Heart right ventricle (tissue), 16 donors: ENCODE results near the gene FAM118B. TPM values are rescaled to one million over a fixed set of nuclear protein-coding genes. Genes with fewer than 3 reads are reported as not detected.
A peak's percentile ranks its signal among the peaks of the same experiment; 100 is the strongest.

ENCODE experiments used
- ATAC-seq, 8 donors: fragments of 200-7000 bp; cut with Tn5 transposase; one replicate each; pipeline ENCODE4 v1.9.1; 2020; ENCODE audit warnings: mild to moderate bottlenecking in 8 of 8, moderate library complexity in 8 of 8, moderate number of reproducible peaks in 1 of 8
- DNase-seq, 2 donors: peaks; one replicate each; pipeline ENCODE4 v3.0.0-alpha.2; 2020
- H3K27ac ChIP-seq, 10 donors: fragments of 200-600 bp; sonication (generic) in 2 of 10; one replicate each; pipeline versions ENCODE4 v1.5.0 to v1.8.0; 2020 to 2022; ENCODE audit warnings: mild to moderate bottlenecking in 3 of 10
- H3K27me3 ChIP-seq, 7 donors: fragments of 200-600 bp; one replicate each; pipeline ENCODE4 v1.8.0; 2021 to 2022; ENCODE audit warnings: mild to moderate bottlenecking in 2 of 7
- H3K36me3 ChIP-seq, 9 donors: fragments of 200-600 bp; sonication (generic) in 1 of 9; one replicate each; pipeline versions ENCODE4 v1.5.0 to v1.8.0; 2020 to 2022; ENCODE audit warnings: mild to moderate bottlenecking in 2 of 9
- H3K4me1 ChIP-seq, 9 donors: fragments of 200-600 bp; sonication (generic) in 1 of 9; one replicate each; pipeline versions ENCODE4 v1.5.0 to v1.8.0; 2020 to 2022; ENCODE audit warnings: mild to moderate bottlenecking in 4 of 9
- H3K4me3 ChIP-seq, 10 donors: fragments of 200-600 bp; sonication (generic) in 2 of 10; one replicate each; pipeline versions ENCODE4 v1.5.0 to v1.8.0; 2020 to 2022; ENCODE audit warnings: mild to moderate bottlenecking in 7 of 10, moderate library complexity in 2 of 10
- H3K9me3 ChIP-seq, 11 donors: fragments of 200-600 bp in 10 of 11; sonication (generic) in 2 of 11; one replicate each; pipeline versions ENCODE4 v1.5.0 to v1.8.0; 2013 to 2022; ENCODE audit warnings: mild to moderate bottlenecking in 2 of 11, control low read depth in 1 of 11, moderate library complexity in 1 of 11
- WGBS, 2 donors: extraction: QIAGEN DNeasy Blood & Tissue Kit; methylation state at CpG; one replicate each; pipeline ENCODE4 v1.1.7; 2013; ENCODE audit warnings: inconsistent platforms in 1 of 2; 5-methylcytosine and 5-hydroxymethylcytosine counted together
- intact Hi-C, 10 donors: fragments of 100-400 bp; cut with DNase I; formaldehyde crosslinking; loops; one replicate each; pipeline versions ENCODE4 v1.11.1 to v1.14.2; 2022
- long read RNA-seq, 3 donors: library from polyadenylated mRNA; unstranded; transcript quantifications; one replicate each; pipeline ENCODE4 v2.0.0, GENCODE V29; 2020 to 2021
- polyA plus RNA-seq, 2 donors: library from polyadenylated mRNA; stranded (reverse); fragments of 200-250 nt; gene quantifications; one replicate each; pipeline ENCODE4 v1.2.3, GENCODE V29; 2013
- total RNA-seq, 10 donors: library from RNA; stranded (reverse); fragmentation: NEBNext Ultra II Directional in 3 of 10; extraction: Animal tissue kit (Norgen Biotek cat#: 25700) in 3 of 10; gene quantifications; one replicate each; pipeline versions ENCODE4 v1.2.1 to v1.2.4, GENCODE V29; 2021 to 2023
- TF ChIP-seq, protein P1 (sequence below), 9 donors: fragments of 200-600 bp; sonication (generic) in 2 of 9; IDR thresholded peaks; one replicate each; pipeline versions ENCODE4 v1.5.0 to v1.8.0; 2021 to 2022; ENCODE audit warnings: antibody characterized with exemption in 9 of 9, mild to moderate bottlenecking in 5 of 9, moderate library complexity in 1 of 9
- donor health status: Arrhythmogenic right ventricular cardiomyopathy.
- donor health status: ischemic (EF 13 %, LVEDD 7.1; RV severe dilation, severe dysfunction).
- donor health status: healthy with polysubstance abuse.
- donor health status: DM: no; HTN: yes; CAD: no.
- donor health status: DM: no; HTN: no; CAD: no.
- donor health status: ischemic (EF 25% LVEDD 6.9; RV normal size, moderate dysfunction).
- donor health status: ischemic (EF 25% LVEDD 5.7; RV mildly dilated, moderate dysfunction).
- donor health status: healthy.
- donor health status: DM: yes; HTN: yes; CAD: no.
- donor health status: Ischemic cardiomyopathy.
- donor health status: ischemic (EF 35%, LVEDD 5.7; RV mildly dilated, moderate dysfunction).
- donor health status: nonischemic (EF 11% LVEDD 7.7; RV severe dilation, severe dysfunction).
- donor health status: DM: yes; HTN: yes; CAD: no.
- donor health status: PGD.
- donor health status: ischemic (EF 29% LVEDD 5.4; RV normal size, mild dysfunction).
- donor health status: nonischemic (EF 23%, LVEDD 6.1; RV moderate dilation, normal function).

Gene FAM118B
- total RNA-seq (10 to 100 TPM; 18.3 to 52.8 (median 24.7) TPM), polyA plus RNA-seq (1 to 10 TPM; 7.6 to 9.3 TPM)
- long read RNA-seq, donor 1, transcript FAM118B-209 (9 exons, 2,402 nt): major isoform, 19 of 34 reads
- long read RNA-seq, donor 1, partial matches to known transcripts: 1 of 34 reads
- long read RNA-seq, donor 1, other reads (novel, unspliced or antisense): 14 of 34 reads
- long read RNA-seq, donor 2, transcript FAM118B-209 (9 exons, 2,402 nt): major isoform, 17 of 39 reads
- long read RNA-seq, donor 2, partial matches to known transcripts: 6 of 39 reads
- long read RNA-seq, donor 2, other reads (novel, unspliced or antisense): 16 of 39 reads
- long read RNA-seq, donor 3, transcript FAM118B-201 (8 exons, 1,616 nt): minor isoform, 5 of 180 reads
- long read RNA-seq, donor 3, transcript FAM118B-209 (9 exons, 2,402 nt): major isoform, 87 of 180 reads
- long read RNA-seq, donor 3, partial matches to known transcripts: 12 of 180 reads
- long read RNA-seq, donor 3, other reads (novel, unspliced or antisense): 76 of 180 reads

DNA sequence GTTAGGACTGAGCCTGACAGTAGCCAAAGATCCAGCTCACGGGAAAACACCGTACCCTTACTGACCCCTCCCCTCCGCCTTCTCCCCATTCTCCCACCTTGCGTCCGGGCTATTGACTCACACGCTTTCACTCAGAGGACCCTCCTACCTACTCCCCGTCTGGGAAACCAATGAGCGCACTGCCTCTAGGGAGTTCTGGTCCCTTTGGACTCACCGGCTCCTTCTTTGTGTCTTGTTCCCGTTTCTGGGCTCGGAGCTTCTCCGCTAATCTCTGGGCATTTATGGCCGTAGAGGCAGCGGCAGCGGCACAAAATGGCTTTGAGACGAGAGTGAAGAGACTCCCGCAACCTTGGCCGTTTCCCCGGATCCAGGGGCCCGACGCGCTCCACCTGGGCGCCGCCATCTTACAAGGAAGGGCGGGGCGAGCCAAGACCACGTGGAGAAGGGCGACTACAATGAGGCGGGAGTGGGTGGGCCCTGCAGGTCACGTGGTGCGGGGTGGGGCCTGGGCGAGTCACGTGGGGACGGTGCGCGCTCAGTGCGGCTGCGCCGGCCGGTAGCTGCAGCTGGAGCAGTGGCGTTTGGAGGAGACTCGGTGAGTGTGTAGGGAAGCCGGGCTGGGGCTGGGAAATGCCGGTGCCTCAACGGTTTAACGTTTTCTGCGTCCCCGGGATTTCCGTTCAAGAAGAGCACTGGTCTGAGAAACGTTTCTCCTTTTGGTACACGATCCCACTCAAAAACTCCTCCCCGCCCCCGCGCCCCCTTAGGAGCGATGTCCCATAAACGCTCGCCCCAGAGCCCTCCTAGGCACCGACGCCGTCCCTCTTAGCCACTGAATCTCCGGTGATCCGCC is at the start of gene FAM118B, which contains the start of gene RPUSD4:
TSS of gene FAM118B (plus strand) at position 547 of the 853 bp plus-strand sequence. CDS start 23,220 bp downstream, outside the sequence.
TSS of gene RPUSD4 (minus strand) at position 415 of the 853 bp plus-strand sequence. CDS start at position 403, 12 bp downstream.
- 1% methylated on average over 58 to 62 of the region's 62 CpGs for WGBS, 2 donors
- Histone ChIP-seq H3K36me3 (peaks cover 0 to 38% (median 13%) of the 10 kb centered on the region in 9 donors), H3K27me3 (no peaks in the 10 kb centered on the region), H3K9me3 (no peaks in the 10 kb centered on the region), H3K4me3 (peak within 1 kb of the TSS; percentile 79 to 99 (median 92)), H3K27ac (peak within 1 kb of the TSS in 9 of 10 donors; percentile 9 to 90 (median 79)), H3K4me1 (peaks cover 4 to 56% (median 42%) of the 10 kb centered on the region in 9 donors)
- DNase-seq: peak; percentile 98 to 99
- intact Hi-C loops: loop anchor here in 7 of 10 donors (5.0 to 10.0 kb wide), 3 partner anchors 53 to 149 kb away; partner anchors contain the start of genes FOXRED1 (in 7 of the 7), SRPRA (in 7 of the 7) and CDON (in 1 of the 7)
- TF ChIP-seq, protein P1, sequence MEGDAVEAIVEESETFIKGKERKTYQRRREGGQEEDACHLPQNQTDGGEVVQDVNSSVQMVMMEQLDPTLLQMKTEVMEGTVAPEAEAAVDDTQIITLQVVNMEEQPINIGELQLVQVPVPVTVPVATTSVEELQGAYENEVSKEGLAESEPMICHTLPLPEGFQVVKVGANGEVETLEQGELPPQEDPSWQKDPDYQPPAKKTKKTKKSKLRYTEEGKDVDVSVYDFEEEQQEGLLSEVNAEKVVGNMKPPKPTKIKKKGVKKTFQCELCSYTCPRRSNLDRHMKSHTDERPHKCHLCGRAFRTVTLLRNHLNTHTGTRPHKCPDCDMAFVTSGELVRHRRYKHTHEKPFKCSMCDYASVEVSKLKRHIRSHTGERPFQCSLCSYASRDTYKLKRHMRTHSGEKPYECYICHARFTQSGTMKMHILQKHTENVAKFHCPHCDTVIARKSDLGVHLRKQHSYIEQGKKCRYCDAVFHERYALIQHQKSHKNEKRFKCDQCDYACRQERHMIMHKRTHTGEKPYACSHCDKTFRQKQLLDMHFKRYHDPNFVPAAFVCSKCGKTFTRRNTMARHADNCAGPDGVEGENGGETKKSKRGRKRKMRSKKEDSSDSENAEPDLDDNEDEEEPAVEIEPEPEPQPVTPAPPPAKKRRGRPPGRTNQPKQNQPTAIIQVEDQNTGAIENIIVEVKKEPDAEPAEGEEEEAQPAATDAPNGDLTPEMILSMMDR (IDR thresholded peaks at IDR 0.05): peak in 1 of 9 donors; percentile 5
- peak; percentile 98 to 100 (median 100) for ATAC-seq

GRCh38 chr11:126162306-126163030 is 49.1 kb upstream of the FAM118B start:
- WGBS, 2 donors: 93 to 95% methylated on average over 14 of the region's 14 CpGs
- TF ChIP-seq, protein P1 (IDR thresholded peaks at IDR 0.05): no peak

DNA sequence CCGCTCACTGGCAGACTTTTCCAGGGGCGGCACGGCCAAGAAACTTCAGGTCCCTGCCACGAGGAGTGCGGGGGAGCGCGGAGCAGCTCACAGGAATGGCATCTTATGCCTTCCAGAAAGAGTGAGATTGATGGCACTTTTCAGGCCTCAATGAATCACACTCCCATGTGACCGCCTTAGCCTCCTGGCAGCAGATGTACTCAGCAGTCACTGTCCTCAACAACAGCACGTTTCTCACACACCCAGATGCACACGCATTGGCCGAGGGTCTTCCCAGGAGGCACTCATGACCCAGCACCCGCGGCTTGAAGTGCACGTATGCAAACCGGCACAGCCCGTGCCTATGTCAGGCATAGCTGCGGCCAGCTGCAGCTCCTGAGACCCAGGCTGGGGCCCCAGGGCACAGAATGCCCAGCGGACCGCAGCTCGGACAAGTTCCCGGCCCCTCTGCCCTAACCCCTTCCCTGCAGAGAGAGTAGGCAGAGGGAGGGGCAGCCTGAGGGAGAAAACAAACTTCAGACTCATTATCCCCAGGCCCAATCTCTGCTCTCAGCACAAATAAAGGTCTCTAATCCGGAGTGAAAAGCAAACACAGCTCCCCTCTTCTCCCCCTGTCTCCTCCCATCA is 48.4 kb upstream of the FAM118B start:
- Histone ChIP-seq H3K4me3 (no peak overlapping the region), H3K4me1 (no peaks in the 10 kb centered on the region), H3K27ac (no peak overlapping the region), H3K9me3 (no peaks in the 10 kb centered on the region), H3K36me3 (no peaks in the 10 kb centered on the region), H3K27me3 (peaks cover 0 to 7% (median 0%) of the 10 kb centered on the region in 7 donors)
- DNase-seq (no peak), ATAC-seq (peak in 1 of 8 donors; percentile 10)
- TF ChIP-seq, protein P1 (IDR thresholded peaks at IDR 0.05): no peak
- WGBS, 2 donors: 73 to 90% methylated on average over 22 of the region's 22 CpGs
- intact Hi-C loops: no loop called here

More at GRCh38 chr11:126162306-126163030, 49.1 kb upstream of the FAM118B start:
- intact Hi-C loops: no loop called here
- H3K4me1 ChIP-seq: no peaks in the 10 kb centered on the region
- no peak overlapping the region for H3K4me3 ChIP-seq
- DNase-seq: no peak
- H3K27ac ChIP-seq: no peak overlapping the region
- ATAC-seq: no peak
- H3K36me3 ChIP-seq: no peaks in the 10 kb centered on the region
- peaks cover 0 to 7% (median 0%) of the 10 kb centered on the region in 7 donors for H3K27me3 ChIP-seq
- H3K9me3 ChIP-seq: no peaks in the 10 kb centered on the region
